ENCODE results near the gene L3MBTL1. TPM values are rescaled to one million over a fixed set of nuclear protein-coding genes. Genes with fewer than 3 reads are reported as not detected.
"Not testable (repeated sequence)": the region's sequence is repeated elsewhere in the genome, so short reads cannot be mapped to it uniquely, and the experiment has no call there.

L3MBTL1 gene
- total RNA-seq, 3 donors from 2014 or later: 3.9 to 4.0 (median 4.0) TPM

DNA sequence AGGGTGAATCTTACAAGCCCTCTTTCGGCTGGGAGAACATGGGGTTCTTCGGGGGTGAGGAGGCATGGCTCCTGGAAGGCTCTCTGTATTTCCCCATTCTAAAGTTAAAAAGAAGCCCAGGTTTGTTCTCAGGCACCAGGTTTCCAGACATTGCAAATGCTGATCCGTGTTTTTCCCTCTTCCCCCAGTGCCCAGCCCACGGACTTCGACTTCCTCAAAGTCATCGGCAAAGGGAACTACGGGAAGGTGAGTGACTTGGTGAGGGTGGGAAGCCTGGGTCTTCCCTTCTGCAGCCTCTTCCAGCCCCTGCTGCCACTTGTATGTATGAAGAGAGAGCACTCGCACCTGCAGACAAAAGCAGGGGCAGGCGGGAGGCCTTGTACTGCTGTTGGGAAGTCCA lies 60.0 kb downstream of the L3MBTL1 start:
- Mint-ChIP-seq H3K36me3 (ENCODE audit: insufficient read depth) (no peaks in the 10 kb centered on the region), H3K4me3 (no peak overlapping the region), H3K9me3 (no peaks in the 10 kb centered on the region), H3K4me1 (ENCODE audit: low read depth) (no peaks in the 10 kb centered on the region), H3K27me3 (ENCODE audit: low read depth) (no peaks in the 10 kb centered on the region)
- DNase-seq (no peak), ATAC-seq (no peak)

DNA sequence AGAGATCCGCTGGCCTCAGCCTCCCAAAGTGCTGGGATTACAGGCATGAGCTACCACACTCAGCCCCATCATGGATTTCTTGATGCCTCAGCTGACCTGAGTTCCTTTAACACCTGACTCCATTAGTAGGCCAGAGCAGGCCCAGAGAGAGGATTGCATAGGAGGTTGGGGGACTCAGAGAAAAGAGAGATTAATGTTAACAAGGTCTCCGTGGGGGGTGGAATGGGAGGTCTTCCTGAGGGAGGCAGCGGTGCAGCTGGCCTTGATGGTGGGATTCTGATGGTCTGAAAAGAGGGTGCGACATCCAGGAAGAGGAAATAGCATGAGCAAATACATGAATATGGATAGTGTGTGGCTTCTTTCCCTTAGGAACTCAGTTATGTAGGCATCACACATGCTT lies 61.2 kb downstream of the L3MBTL1 start:
- Mint-ChIP-seq H3K4me3 (no peak overlapping the region), H3K4me1 (ENCODE audit: low read depth) (no peaks in the 10 kb centered on the region), H3K27me3 (ENCODE audit: low read depth) (no peaks in the 10 kb centered on the region), H3K36me3 (ENCODE audit: insufficient read depth) (no peaks in the 10 kb centered on the region), H3K9me3 (no peaks in the 10 kb centered on the region)
- ATAC-seq: no peak
- no peak for DNase-seq

DNA sequence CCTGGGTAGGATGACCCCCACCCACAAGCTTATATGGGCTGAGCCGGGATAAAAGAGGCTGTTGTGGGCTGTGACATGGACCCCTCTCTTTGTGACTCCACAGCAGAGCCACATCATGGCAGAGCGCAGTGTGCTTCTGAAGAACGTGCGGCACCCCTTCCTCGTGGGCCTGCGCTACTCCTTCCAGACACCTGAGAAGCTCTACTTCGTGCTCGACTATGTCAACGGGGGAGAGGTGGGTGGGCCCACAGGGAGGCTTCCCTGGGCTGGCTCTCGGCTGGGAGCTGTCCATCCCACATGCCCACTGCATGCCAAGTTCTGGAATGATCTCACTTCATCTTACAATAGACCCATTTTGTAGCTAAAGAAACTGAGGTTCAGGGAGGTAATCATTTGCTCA lies 61.8 kb downstream of the L3MBTL1 start:
- no peaks in the 10 kb centered on the region for H3K27me3 Mint-ChIP-seq (ENCODE audit: low read depth)
- no peaks in the 10 kb centered on the region for H3K9me3 Mint-ChIP-seq
- ATAC-seq (no peak), DNase-seq (no peak)
- no peaks in the 10 kb centered on the region for H3K36me3 Mint-ChIP-seq (ENCODE audit: insufficient read depth)
- H3K4me1 Mint-ChIP-seq (ENCODE audit: low read depth): no peaks in the 10 kb centered on the region
- no peak overlapping the region for H3K4me3 Mint-ChIP-seq

- no peaks in the 10 kb centered on the region for H3K4me1 Mint-ChIP-seq (ENCODE audit: low read depth)
- ATAC-seq (no peak), DNase-seq (no peak)
- no peak overlapping the region for H3K4me3 Mint-ChIP-seq
- no peaks in the 10 kb centered on the region for H3K27me3 Mint-ChIP-seq (ENCODE audit: low read depth)
- no peaks in the 10 kb centered on the region for H3K9me3 Mint-ChIP-seq
- no peaks in the 10 kb centered on the region for H3K36me3 Mint-ChIP-seq (ENCODE audit: insufficient read depth)
Measured at GRCh38 chr20:43570496-43570895, 63.0 kb downstream of the L3MBTL1 start.

DNA sequence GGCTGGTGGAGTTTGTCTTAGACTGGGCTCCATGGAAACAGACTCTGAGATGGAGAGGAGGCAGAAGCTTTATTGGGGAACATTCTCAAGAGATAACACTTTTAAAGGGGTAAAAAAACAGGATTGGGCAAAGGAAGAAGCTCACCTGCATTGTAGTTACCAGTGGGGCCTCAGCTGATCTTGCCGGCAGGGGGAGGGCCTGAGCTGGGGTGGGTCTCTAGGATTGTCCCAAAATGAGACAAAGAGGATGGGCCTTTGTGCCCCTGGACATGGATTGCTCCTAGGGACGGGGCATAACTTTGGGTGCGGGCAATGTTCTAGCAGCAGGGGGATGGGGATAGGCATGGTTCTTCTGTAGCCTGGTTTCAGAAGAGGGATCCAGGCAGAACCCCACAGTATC lies 63.8 kb downstream of the L3MBTL1 start:
- no peak overlapping the region for H3K4me3 Mint-ChIP-seq
- H3K9me3 Mint-ChIP-seq: no peaks in the 10 kb centered on the region

GRCh38 chr20:43571771-43572170 lies 64.3 kb downstream of the L3MBTL1 start:
- Mint-ChIP-seq H3K4me3 (no peak overlapping the region), H3K4me1 (ENCODE audit: low read depth) (no peaks in the 10 kb centered on the region), H3K27me3 (ENCODE audit: low read depth) (no peaks in the 10 kb centered on the region), H3K9me3 (no peaks in the 10 kb centered on the region), H3K36me3 (ENCODE audit: insufficient read depth) (no peaks in the 10 kb centered on the region)
- ATAC-seq (no peak), DNase-seq (no peak)

More for the DNA sequence above, 63.8 kb downstream of the L3MBTL1 start:
- H3K36me3 Mint-ChIP-seq (ENCODE audit: insufficient read depth): no peaks in the 10 kb centered on the region
- ATAC-seq (no peak), DNase-seq (no peak)
- H3K27me3 Mint-ChIP-seq (ENCODE audit: low read depth): no peaks in the 10 kb centered on the region
- H3K4me1 Mint-ChIP-seq (ENCODE audit: low read depth): no peaks in the 10 kb centered on the region

DNA sequence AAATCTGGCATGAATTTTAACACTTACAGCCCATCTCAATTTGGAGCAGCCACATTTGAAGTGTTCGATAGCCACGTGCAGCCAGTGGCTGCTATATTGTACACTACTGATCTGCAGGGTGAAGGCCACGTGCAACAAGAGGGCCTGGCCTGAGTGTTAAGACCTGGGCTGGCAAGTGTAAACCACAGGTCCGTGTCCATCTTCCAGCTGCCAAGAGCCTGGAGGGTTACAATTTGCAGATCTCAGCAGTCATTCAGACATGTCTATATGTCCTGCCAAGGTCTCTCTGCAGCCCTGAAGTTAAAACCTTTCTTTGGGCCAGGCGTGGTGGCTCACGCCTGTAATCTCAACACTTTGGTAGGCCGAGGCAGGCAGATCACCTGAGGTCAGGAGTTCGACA lies 65.4 kb downstream of the L3MBTL1 start:
- H3K27me3 Mint-ChIP-seq (ENCODE audit: low read depth): no peaks in the 10 kb centered on the region
- no peak for DNase-seq
- H3K36me3 Mint-ChIP-seq (ENCODE audit: insufficient read depth): no peaks in the 10 kb centered on the region
- H3K9me3 Mint-ChIP-seq: no peaks in the 10 kb centered on the region
- no peaks in the 10 kb centered on the region for H3K4me1 Mint-ChIP-seq (ENCODE audit: low read depth)
- no peak for ATAC-seq
- no peak overlapping the region for H3K4me3 Mint-ChIP-seq

GRCh38 chr20:43576108-43576507 lies 68.6 kb downstream of the L3MBTL1 start:
- Mint-ChIP-seq H3K27me3 (ENCODE audit: low read depth) (no peaks in the 10 kb centered on the region), H3K4me3 (no peak overlapping the region), H3K4me1 (ENCODE audit: low read depth) (no peaks in the 10 kb centered on the region), H3K9me3 (no peaks in the 10 kb centered on the region), H3K36me3 (ENCODE audit: insufficient read depth) (no peaks in the 10 kb centered on the region)
- ATAC-seq: no peak
- no peak for DNase-seq

GRCh38 chr20:43579861-43580793 lies 72.6 kb downstream of the L3MBTL1 start:
- no peak overlapping the region for H3K4me3 Mint-ChIP-seq

DNA sequence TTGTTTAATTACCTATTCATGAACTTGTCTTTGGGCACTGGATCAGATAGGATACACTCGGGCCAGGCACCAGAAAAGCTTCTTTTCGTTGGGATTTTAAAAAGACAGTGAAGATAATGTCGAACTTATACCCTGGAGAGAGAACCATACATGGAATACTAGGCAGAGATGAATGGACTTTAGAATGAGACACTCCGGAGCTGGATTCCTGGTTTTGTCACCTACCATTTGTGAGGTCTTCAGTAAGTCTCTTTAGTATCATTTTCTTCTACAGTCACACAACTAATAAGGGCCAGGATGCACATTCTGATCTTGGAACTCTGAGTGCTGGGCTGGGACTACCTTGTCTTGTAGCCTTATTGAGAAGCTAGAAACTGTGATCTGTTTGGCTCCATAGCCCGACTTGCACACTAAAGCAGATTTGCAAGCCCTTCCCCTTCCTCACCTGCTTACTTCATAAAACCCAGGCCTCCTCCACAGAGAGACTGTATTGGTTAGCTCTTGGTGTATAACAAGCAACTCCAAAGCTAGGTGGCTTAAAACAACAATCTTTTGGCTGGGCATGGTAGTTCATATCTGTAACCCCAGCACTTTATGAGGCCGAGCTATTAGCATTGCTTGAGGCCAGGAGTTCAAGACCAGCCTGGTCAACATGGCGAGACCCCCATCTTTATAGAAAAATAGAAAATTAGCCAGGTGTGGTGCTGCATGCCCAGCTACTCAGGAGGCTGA lies 75.8 kb downstream of the L3MBTL1 start:
- H3K4me3 Mint-ChIP-seq: no peak overlapping the region
- no peaks in the 10 kb centered on the region for H3K4me1 Mint-ChIP-seq (ENCODE audit: low read depth)
- H3K36me3 Mint-ChIP-seq (ENCODE audit: insufficient read depth): peaks cover 1% of the 10 kb centered on the region
- no peaks in the 10 kb centered on the region for H3K27me3 Mint-ChIP-seq (ENCODE audit: low read depth)
- ATAC-seq (no peak), DNase-seq (no peak)
- no peaks in the 10 kb centered on the region for H3K9me3 Mint-ChIP-seq

More at GRCh38 chr20:43579861-43580793, 72.6 kb downstream of the L3MBTL1 start:
- Mint-ChIP-seq H3K9me3 (no peaks in the 10 kb centered on the region), H3K36me3 (ENCODE audit: insufficient read depth) (no peaks in the 10 kb centered on the region), H3K27me3 (ENCODE audit: low read depth) (no peaks in the 10 kb centered on the region), H3K4me1 (ENCODE audit: low read depth) (no peaks in the 10 kb centered on the region)
- no peak for ATAC-seq
- no peak for DNase-seq

GRCh38 chr20:43583982-43584432 lies 76.5 kb downstream of the L3MBTL1 start:
- ATAC-seq (no peak), DNase-seq (no peak)
- Mint-ChIP-seq H3K9me3 (no peaks in the 10 kb centered on the region), H3K27me3 (ENCODE audit: low read depth) (no peaks in the 10 kb centered on the region), H3K4me3 (no peak overlapping the region), H3K4me1 (ENCODE audit: low read depth) (no peaks in the 10 kb centered on the region), H3K36me3 (ENCODE audit: insufficient read depth) (peaks cover 1% of the 10 kb centered on the region)

DNA sequence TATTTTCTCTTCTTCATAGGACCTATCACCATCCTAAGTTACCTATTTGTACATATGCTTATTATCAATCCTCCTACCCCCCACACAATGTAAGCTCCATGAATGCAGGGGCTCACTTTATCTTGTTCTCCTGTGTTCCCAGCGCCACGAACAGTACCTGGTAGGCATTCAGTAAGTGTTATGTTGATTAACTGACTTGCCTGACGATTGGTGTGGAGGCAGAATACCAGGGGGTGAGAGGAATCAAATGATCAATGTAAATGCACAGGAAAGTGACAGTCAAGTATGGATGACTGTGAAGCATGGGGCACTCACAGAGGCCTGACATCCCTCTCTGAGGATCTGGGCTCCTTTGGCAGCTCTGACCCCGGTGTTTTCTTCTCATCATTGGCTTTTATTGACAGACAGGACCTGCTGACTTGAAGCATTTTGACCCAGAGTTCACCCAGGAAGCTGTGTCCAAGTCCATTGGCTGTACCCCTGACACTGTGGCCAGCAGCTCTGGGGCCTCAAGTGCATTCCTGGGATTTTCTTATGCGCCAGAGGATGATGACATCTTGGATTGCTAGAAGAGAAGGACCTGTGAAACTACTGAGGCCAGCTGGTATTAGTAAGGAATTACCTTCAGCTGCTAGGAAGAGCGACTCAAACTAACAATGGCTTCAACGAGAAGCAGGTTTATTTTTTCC lies 77.1 kb downstream of the L3MBTL1 start:
- Mint-ChIP-seq H3K36me3 (ENCODE audit: insufficient read depth) (peaks cover 1% of the 10 kb centered on the region), H3K9me3 (no peaks in the 10 kb centered on the region), H3K4me1 (ENCODE audit: low read depth) (peaks cover under 1% of the 10 kb centered on the region), H3K4me3 (no peak overlapping the region), H3K27me3 (ENCODE audit: low read depth) (no peaks in the 10 kb centered on the region)
- DNase-seq (no peak), ATAC-seq (no peak)

- ATAC-seq: no peak
- Mint-ChIP-seq H3K4me1 (ENCODE audit: low read depth) (peaks cover 12% of the 10 kb centered on the region), H3K27me3 (ENCODE audit: low read depth) (no peaks in the 10 kb centered on the region), H3K9me3 (no peaks in the 10 kb centered on the region), H3K4me3 (no peak overlapping the region), H3K36me3 (ENCODE audit: insufficient read depth) (peaks cover 1% of the 10 kb centered on the region)
- no peak for DNase-seq
Measured at GRCh38 chr20:43586641-43587040, 79.1 kb downstream of the L3MBTL1 start.

DNA sequence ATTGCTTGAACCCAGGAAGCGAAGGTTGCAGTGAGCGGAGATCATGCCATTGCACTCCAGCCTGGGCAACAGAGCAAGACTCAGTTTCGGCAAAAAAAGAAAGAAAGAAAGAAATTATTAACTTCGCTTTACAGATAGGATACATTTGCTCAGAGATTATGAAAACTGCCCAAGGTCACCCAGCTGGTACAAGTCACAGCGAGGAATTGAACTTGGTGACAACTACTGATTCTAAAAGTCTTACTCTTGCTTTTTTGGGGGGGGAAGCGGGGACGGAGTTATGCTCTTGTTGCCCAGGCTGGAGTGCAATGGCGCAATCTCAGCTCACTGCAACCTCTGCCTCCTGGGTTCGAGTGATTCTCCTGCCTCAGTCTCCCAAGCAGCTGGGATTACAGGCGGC lies 81.0 kb downstream of the L3MBTL1 start:
- ATAC-seq; DNase-seq; H3K4me3 Mint-ChIP-seq; H3K27me3 Mint-ChIP-seq (ENCODE audit: low read depth); H3K36me3 Mint-ChIP-seq (ENCODE audit: insufficient read depth); H3K9me3 Mint-ChIP-seq: not testable (repeated sequence)
- H3K4me1 Mint-ChIP-seq (ENCODE audit: low read depth): peaks cover 16% of the 10 kb centered on the region

All from activated T-cell treated with anti-CD3 and anti-CD28 coated beads, Interleukin-2, amount 50 U/mL, for 4 hours (primary cell).